Measurements from ENCODE around the gene CGB2. TPM values are rescaled to one million over a fixed set of nuclear protein-coding genes. Genes with fewer than 3 reads are reported as not detected.
"Not testable (repeated sequence)": the region's sequence is repeated elsewhere in the genome, so short reads cannot be mapped to it uniquely, and the experiment has no call there.

The CGB2 gene
- polyA plus RNA-seq, 1 donor, result not detected

DNA sequence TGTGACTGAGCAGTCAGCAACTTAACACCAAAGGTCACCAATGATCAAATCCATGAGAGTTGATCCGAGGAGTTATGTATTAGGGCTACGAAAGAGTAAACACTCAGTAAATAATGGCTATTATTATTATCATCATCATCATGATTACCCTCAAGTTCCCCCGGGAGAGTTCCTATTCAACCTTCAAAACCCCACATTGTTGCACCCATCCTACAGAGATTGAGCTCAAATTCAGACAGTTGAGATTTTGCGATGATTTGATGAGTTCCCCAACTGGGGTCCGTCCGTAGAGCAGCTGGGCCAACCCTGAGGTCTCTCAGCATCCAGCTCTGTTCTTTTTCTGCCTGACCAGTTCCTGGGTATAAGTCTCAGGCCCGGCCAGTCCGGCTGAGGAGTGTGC, 6.4 kb downstream of the CGB2 start:
- DNase-seq (ENCODE audit: low read depth), result not testable (repeated sequence)

DNA sequence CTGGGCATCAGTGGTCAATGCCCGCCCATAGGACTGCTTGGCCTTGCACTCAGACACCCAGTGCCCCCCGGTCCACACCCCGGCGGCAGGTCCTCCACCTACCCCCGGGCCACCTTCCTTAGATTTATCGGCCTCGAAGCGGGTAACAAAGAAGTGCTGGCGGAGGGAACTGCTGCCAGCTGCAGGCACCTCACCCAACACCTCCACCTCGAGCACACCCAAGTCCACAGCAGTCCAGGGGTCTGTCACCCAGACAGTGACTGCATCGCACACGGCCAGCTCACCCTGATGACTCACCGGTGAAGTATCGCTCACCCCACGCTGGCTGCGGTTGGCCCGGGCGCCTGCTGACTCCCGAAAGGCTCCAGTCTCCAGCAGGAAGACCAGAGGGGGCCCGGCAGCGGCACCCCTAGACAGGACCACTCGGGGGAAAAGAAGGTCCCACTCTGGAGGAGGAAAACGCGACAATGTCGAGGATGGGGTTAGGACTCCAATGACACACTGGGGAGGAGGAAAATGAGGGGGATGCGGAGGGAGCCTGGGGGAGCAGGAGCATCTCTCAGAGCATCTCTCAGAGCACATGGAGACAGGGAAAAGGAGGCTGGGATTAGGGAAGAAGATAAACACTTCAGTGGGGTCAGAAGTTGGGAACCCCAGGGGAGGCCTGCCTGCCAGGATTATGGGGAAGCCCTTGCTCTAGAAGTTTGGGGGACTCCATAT, 7.0 kb downstream of the CGB2 start:
- DNase-seq (ENCODE audit: low read depth), result not testable (repeated sequence)

DNA sequence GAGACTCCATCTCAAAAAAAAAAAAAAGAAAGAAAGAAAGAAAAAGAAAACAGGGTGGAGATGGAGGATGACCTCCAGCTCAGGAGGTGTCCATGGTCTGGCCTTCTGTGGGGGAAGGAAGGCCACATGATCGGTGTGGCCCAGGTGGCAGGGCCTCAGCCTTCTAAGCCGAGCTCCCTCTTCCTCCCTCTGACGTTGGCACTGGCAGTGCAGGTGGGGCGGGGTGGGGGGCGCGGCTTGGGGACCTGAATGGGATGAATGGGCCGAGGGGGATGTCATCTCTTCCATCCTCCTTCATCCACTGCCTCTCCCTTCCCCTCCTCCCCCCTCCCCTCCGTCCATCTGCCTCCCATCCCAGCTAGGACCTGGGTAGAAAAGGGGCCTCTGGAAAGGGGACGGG, 8.0 kb downstream of the CGB2 start:
- DNase-seq (ENCODE audit: low read depth), result not testable (repeated sequence)

DNA sequence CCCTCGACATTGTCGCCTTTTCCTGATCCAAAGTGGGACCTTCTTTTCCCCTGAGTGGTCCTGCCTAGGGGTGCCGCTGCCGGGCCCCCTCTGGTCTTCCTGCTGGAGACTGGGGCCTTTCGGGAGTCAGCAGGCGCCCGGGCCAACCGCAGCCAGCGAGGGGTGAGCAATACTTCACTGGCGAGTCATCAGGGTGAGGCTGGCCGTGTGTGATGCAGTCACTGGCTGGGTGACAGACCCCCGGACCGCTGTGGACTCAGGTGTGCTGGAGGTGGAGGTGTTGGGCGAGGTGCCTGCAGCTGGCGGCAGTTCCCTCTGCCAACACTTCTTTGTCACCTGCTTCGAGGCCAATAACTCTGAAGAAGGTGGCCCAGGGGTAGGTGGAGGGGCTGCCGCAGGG, 10.5 kb downstream of the CGB2 start:
- DNase-seq (ENCODE audit: low read depth), result no peak

GRCh38 chr19:49042666-49043065, 11.0 kb downstream of the CGB2 start:
- not testable (repeated sequence) for DNase-seq (ENCODE audit: low read depth)

- DNase-seq (ENCODE audit: low read depth), result not testable (repeated sequence)
Measured at GRCh38 chr19:49043548-49043947, 11.9 kb downstream of the CGB2 start, which contains the start of gene CGB5. Gene CGB5, plus strand, starts transcription at chr19:49043848. Its CDS starts 362 bp downstream, at chr19:49044210.

- DNase-seq (ENCODE audit: low read depth), result not testable (repeated sequence)
Measured at GRCh38 chr19:49049011-49049410, 17.3 kb downstream of the CGB2 start, which contains the start of gene CGB8. Gene CGB8, minus strand, starts transcription at chr19:49049111. Its CDS starts 372 bp downstream, at chr19:49048739.

DNA sequence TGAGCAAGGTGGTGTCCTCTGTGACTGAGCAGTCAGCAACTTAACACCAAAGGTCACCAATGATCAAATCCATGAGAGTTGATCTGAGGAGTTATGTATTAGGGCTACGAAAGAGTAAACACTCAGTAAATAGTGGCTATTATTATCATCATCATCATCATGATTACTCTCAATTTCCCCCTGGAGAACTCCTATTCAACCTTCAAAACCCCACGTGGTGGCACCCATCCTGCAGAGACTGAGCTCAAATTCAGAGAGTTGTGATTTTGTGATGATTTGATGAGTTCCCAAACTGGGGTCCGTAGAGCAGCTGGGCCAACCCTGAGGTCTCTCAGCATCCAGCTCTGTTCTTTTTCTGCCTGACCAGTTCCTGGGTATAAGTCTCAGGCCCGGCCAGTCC, 18.1 kb downstream of the CGB2 start:
- not testable (repeated sequence) for DNase-seq (ENCODE audit: low read depth)

- not testable (repeated sequence) for DNase-seq (ENCODE audit: low read depth)
Measured at GRCh38 chr19:49050376-49051033, 18.8 kb downstream of the CGB2 start.

DNA sequence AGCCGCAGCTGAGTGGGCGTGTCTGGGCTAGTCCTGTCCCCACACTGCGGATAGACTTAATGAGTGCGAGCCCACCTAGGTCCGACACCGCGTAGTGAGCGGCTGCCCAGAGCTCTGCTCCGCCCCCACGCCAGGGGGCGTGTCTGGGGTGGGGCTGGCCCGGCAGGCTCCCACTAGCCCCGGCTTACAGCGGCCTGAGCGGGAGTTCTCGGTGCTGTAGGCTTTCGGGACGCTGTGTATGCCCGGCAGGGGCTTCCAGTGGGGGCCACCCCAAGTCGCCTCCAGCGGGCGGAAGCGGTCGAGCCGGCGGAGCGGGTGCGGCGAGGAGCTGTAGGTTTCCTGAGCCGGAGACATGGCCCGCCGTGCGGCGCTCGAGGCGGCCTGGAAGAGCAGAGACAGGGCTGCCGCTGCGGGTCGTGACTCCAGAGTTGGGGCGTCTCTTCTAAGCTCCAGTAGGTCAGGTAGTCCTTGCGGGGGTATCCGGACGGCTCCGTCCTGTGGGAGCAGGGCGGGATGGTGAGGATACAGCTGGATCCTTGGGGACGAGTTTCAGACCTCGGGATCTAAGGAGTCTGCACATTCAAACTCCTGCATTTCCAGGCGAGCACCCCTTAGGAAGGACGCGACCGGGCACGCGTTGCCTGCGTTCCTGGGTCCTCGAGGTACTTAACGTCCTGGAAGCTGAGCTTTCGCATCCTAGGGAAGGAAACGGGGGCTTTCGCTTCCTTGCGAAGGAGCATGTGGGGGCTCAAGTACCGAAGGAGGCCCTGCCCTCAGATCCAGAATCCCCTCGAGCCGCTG, 24.6 kb downstream of the CGB2 start:
- DNase-seq (ENCODE audit: low read depth), result no peak

GRCh38 chr19:49056902-49057596, 25.4 kb downstream of the CGB2 start:
- not testable (repeated sequence) for DNase-seq (ENCODE audit: low read depth)

DNA sequence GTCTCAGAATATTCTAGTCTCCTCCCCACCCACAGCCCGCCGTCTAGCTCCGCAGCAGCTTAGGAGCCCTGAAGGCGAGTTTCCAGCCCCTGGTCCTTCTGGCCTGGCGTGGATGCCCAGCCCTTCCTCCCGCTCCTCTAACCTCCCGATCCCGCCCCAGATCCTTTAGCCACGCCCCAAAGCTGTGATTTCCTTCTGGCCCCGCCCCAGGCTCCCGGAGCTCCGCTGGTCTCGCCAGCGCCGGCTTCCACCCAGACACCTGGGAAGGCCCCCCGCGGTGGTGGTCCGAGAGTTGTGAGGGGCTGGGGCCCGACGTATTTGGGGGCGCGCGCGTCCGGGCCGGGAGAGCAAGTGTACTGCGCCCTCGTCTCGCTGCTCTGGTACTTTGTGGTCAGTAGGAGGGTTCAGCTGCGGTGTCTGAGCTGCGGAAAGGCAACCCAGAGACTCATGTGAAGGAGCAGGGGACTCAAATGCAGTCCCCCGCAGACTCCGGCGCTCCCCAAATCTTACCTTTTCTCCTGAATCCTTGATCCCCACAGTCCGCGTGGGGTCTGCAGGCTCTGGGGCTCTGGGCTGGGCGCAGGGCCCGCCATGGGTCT, 26.0 kb downstream of the CGB2 start, which contains the start of gene CGB7:
Gene CGB7, minus strand, starts transcription at position 114 of the 599 bp plus-strand sequence. CDS start 2,374 bp downstream, outside the sequence.
- DNase-seq (ENCODE audit: low read depth), result no peak

DNA sequence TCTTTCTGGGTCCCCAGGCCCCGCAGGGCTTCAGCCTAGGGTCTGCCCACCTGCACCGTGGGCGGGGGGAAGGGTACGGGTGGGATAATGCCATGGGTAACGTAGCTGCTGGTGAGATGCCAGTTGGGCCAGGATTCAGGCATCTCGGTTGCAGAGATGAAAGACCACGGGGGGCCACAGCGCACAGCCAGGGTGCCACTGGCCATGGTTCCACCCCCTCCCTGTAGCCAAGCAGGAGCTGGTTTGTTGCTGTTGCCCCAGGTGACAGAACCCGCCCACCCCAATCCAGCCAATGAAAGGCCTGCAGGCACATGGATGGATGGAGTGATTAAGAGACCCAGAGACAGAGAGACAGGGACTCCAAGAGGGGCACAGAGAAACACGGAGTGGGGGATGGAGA, 26.9 kb downstream of the CGB2 start:
- DNase-seq (ENCODE audit: low read depth), result no peak

DNA sequence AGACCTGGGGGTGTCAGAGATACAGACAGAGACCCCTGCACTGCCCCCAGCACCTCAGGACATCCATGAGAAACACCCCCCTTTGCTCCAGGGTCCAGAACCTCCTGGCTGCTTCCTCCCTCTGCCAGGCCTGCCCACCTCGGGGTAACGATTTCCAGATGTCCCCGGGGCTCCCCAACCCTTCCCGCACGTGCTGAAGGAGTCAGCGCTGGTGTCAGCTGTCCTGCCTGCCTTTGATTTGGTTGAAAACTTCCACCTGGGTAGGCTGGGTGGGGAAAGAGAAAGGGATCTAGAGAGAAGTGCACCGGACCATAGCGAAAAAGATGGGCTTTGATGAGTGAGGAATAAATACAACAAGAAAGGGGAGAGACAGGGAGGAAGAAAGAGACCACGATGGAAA, 27.4 kb downstream of the CGB2 start:
- DNase-seq (ENCODE audit: low read depth), result no peak

DNA sequence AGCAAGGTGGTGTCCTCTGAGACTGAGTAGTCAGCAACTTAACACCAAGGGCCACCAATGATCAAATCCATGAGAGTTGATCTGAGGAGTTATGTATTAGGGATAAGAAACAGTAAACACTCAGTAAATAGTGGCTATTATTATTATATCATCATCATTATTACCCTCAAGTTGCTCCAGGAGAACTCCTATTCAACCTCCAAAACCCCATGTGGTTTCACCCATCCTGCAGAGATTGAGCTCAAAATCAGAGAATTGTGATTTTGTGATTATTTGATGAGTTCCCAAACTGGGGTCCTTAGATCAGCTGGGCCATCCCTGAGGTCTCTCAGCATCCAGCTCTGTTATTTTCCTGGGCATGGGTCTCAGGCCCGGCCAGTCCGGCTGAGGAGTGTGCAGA, 29.3 kb downstream of the CGB2 start:
- no peak for DNase-seq (ENCODE audit: low read depth)

- DNase-seq (ENCODE audit: low read depth), result no peak
Measured at GRCh38 chr19:49061445-49061844, 29.8 kb downstream of the CGB2 start.

- DNase-seq (ENCODE audit: low read depth), result no peak
Measured at GRCh38 chr19:49064029-49064629, 32.4 kb downstream of the CGB2 start.

DNA sequence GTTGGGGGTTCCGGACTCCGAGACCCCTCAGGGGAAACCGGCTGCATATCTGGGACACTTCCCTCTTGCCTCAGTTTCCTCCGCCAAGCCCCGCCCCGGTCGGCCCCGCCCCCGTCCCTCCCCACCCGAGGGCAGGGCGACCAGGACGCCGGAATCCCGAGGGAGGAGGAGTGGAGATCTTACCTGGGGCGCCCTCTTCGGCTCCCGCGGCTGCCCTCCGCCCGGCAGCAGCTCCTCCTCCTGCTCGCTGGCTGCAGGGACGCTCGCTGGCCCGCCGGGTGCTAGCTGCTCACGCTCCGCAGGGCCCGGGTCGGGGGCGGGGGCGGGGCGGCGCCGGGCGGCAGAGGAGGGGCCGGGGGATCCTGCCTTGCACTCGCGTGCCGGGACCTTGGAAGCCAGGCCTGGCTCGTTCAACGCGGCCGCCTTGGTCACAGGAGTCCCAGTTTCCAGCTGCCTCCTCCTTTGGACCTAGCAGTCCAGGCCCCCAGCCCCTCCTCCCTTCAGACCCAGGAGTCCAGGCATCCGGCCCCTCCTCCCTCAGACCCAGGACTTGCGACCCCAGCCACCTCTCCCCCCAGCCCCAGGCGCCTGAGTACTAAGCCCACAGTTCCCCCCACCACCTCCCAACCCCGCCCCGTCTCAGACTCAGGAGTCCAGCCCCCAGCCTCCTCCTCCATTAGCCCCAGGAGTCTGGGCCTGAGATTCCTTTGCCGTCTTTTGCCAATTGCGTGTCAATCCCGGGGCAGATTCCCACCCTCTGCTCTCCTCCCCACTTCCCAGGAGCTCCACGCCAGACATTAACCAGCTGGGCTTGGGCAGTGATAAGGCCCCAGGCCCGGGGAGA, 33.3 kb downstream of the CGB2 start, which contains the start of gene NTF4:
Gene NTF4, minus strand, starts transcription at position 51 of the 844 bp plus-strand sequence. CDS start 2,821 bp downstream, outside the sequence.
- DNase-seq (ENCODE audit: low read depth), result no peak

DNA sequence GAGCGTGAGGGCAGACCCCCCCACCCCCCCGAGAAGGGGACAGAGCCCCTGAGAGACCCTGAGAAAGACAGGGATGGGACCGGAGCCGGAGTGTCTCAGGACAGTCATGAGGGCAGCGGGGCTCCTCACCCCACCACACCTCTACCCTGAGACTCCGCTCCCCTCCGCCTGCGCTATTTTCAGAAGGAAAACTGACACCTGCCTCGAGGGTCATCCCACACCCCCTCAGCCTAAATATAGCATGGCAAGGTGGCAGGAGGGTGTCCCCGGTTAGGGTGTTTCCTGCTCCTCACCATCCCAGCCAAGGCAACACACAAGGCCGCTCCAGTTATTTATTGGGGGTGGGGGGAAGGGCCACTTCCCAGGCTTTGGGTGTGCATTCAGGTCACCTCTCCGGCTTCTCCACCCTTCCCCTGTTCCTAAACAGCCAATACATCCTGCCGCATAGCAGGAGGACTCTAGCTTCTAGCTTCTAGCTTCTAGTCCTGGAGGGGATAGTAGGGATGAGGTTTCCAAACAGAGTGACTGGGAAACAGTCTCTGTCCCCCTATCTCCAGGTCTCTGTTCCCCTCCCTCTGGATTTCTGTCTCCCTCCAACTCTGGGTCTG, 34.3 kb downstream of the CGB2 start:
- DNase-seq (ENCODE audit: low read depth), result no peak
